Keratinocyte (primary cell): ENCODE data around the gene SHQ1. TPM values are rescaled to one million over a fixed set of nuclear protein-coding genes. Genes with fewer than 3 reads are reported as not detected.

Source experiments
- DNase-seq: peaks from one replicate; pipeline ENCODE4 v3.0.0-alpha.2; 2011; ENCODE audit warnings: low read depth, missing footprints, low spot score
- FAIRE-seq: peaks from 2 replicates; lab custom pipeline; 2011; peaks lifted over from hg19 to GRCh38; lab: Jason Lieb, UNC
- H2AFZ ChIP-seq: 2 replicates; pipeline ENCODE4 v1.6.0; 2012; ENCODE audit warnings: low read length, control low read depth, inconsistent platforms; ENCODE audit not compliant: control insufficient read depth
- H3K27ac ChIP-seq: 2 replicates; pipeline ENCODE4 v1.5.1; 2011; ENCODE audit warnings: low read length; ENCODE audit not compliant: control insufficient read depth, insufficient read depth
- H3K27me3 ChIP-seq: 3 replicates; pipeline ENCODE4 v1.6.0; 2011; ENCODE audit warnings: low read length; ENCODE audit not compliant: control insufficient read depth, insufficient read depth; ENCODE audit errors: extremely low read depth
- H3K36me3 ChIP-seq, 2 experiments: 2 replicates in 1 of 2; 3 replicates in 1 of 2; pipeline ENCODE4 v1.5.1; 2011; ENCODE audit warnings: low read length in 2 of 2, mild to moderate bottlenecking in 1 of 2; ENCODE audit not compliant: control insufficient read depth in 2 of 2, insufficient read depth in 2 of 2; ENCODE audit errors: extremely low read depth in 1 of 2
- H3K4me1 ChIP-seq: 3 replicates; pipeline ENCODE4 v1.5.1; 2011; ENCODE audit warnings: low read length; ENCODE audit not compliant: control insufficient read depth, insufficient read depth; ENCODE audit errors: extremely low read depth
- H3K4me2 ChIP-seq: 3 replicates; pipeline ENCODE4 v1.6.0; 2011; ENCODE audit warnings: low read depth, low read length; ENCODE audit not compliant: control insufficient read depth, insufficient read depth; ENCODE audit errors: extremely low read depth
- H3K4me3 ChIP-seq, 3 experiments: fragments of 200-600 bp in 1 of 3; sonication (generic) in 1 of 3; 2 replicates in 2 of 3; 3 replicates in 1 of 3; pipeline ENCODE4 v1.5.1; 2011 to 2016; ENCODE audit warnings: low read length in 3 of 3, mild to moderate bottlenecking in 3 of 3, control low read depth in 2 of 3, inconsistent platforms in 1 of 3, low read depth in 1 of 3, mixed read lengths in 1 of 3, mixed run types in 1 of 3, moderate library complexity in 1 of 3; ENCODE audit not compliant: control insufficient read depth in 2 of 3, insufficient read depth in 2 of 3; ENCODE audit errors: extremely low read depth in 1 of 3
- H3K79me2 ChIP-seq: 2 replicates; pipeline ENCODE4 v1.6.0; 2012; ENCODE audit warnings: low read length; ENCODE audit not compliant: control insufficient read depth, insufficient read depth
- H3K9ac ChIP-seq: 3 replicates; pipeline ENCODE4 v1.6.0; 2011; ENCODE audit warnings: low read length; ENCODE audit not compliant: control insufficient read depth, insufficient read depth; ENCODE audit errors: extremely low read depth
- H3K9me1 ChIP-seq: 3 replicates; pipeline ENCODE4 v1.6.0; 2011; ENCODE audit warnings: low read length; ENCODE audit not compliant: control insufficient read depth, insufficient read depth; ENCODE audit errors: extremely low read depth
- H3K9me3 ChIP-seq: 2 replicates; pipeline ENCODE4 v1.5.1; 2012; ENCODE audit warnings: low read depth, low read length; ENCODE audit not compliant: control insufficient read depth
- H4K20me1 ChIP-seq: 3 replicates; pipeline ENCODE4 v1.6.0; 2011; ENCODE audit warnings: low read length; ENCODE audit not compliant: control insufficient read depth, insufficient read depth; ENCODE audit errors: extremely low read depth
- EZH2 ChIP-seq: IDR thresholded peaks from one replicate; pipeline ENCODE4 v1.6.1; 2012; ENCODE audit warnings: inconsistent platforms, mild to moderate bottlenecking, low read length, moderate library complexity
- dilution Hi-C: fragments of 300-500 bp; cut with MboI; formaldehyde crosslinking; loops from one replicate; pipeline ENCODE4 v1.7.0; 2020; ENCODE audit warnings: low sequenced_read_pairs; ENCODE audit not compliant: extremely low pct_ligation_motif_present
- polyA plus RNA-seq, 5 experiments: library from polyadenylated mRNA; depleted of rRNA in 3 of 5; stranded (reverse) in 3 of 5; stranded (forward) in 1 of 5; unstranded in 1 of 5; fragments of >200 nt; gene quantifications; 1 replicate in 1 of 5; 2 replicates in 3 of 5; 3 replicates in 1 of 5; pipeline versions ENCODE4 v1.2.1 to v1.2.3, GENCODE V29; 2011 to 2012; ENCODE audit warnings: missing spikeins in 2 of 5, low read depth in 1 of 5, low replicate concordance in 1 of 5
- TF ChIP-seq, protein P1 (sequence below), 3 experiments: IDR thresholded peaks in 1 of 3; conservative IDR thresholded peaks in 1 of 3; optimal IDR thresholded peaks in 1 of 3; 2 replicates in 2 of 3; 3 replicates in 1 of 3; pipeline versions ENCODE3 to v1.5.1; 2011; ENCODE audit warnings: low read length in 3 of 3, mild to moderate bottlenecking in 3 of 3, moderate library complexity in 2 of 3, control low read depth in 1 of 3, inconsistent platforms in 1 of 3; ENCODE audit not compliant: insufficient read depth in 2 of 3; ENCODE audit errors: extremely low read depth in 1 of 3

The SHQ1 gene
- polyA plus RNA-seq, 1 donor (not counting 4 experiments of a cell fraction or from before 2014, with no cell fraction given): 17.7 TPM

DNA sequence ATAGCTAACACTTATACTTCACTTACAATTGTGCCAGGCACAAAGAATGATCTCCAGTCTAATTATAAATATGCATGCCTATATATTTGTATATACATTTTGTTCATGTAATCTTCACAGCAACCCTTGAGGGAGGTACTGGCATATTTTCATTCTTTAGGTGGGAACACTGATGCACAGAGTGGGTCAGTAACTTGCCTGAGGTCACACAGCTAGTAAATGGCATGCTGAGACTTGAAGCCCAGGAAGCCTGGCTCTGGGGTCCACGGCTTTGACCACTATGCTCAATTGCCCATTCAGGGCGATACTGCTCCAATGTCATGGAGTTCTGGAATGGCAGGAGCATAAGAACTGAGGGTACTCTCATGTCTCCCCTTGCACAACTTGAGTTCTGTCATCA is 139.8 kb downstream of the SHQ1 start:
- dilution Hi-C loops: no loop called here
- no peak for FAIRE-seq

DNA sequence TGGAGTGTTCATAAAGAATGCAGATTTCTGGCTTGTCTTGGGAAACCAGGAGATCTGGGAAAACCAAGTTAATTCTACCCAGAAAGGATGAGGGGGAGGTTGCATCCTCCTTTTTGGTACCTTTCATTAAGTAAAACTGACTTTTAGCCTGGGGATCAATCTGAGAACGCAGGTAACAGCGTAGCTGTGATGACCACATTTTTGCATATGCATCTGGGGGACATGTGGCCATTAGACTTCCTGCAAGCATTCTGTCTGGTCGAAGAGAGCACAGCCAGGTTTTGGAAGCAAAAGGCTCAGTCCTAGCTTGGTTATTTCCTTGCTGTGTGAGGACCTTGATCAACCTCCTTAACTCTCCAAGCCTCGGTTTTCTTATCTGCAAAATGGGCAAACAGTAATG is 145.2 kb downstream of the SHQ1 start:
- TF ChIP-seq, protein P1, sequence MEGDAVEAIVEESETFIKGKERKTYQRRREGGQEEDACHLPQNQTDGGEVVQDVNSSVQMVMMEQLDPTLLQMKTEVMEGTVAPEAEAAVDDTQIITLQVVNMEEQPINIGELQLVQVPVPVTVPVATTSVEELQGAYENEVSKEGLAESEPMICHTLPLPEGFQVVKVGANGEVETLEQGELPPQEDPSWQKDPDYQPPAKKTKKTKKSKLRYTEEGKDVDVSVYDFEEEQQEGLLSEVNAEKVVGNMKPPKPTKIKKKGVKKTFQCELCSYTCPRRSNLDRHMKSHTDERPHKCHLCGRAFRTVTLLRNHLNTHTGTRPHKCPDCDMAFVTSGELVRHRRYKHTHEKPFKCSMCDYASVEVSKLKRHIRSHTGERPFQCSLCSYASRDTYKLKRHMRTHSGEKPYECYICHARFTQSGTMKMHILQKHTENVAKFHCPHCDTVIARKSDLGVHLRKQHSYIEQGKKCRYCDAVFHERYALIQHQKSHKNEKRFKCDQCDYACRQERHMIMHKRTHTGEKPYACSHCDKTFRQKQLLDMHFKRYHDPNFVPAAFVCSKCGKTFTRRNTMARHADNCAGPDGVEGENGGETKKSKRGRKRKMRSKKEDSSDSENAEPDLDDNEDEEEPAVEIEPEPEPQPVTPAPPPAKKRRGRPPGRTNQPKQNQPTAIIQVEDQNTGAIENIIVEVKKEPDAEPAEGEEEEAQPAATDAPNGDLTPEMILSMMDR (optimal IDR thresholded peaks at IDR 0.05 in 1 of 3, IDR thresholded peaks at IDR 0.05 in 1 of 3, conservative IDR thresholded peaks at IDR 0.05 in 1 of 3; ENCODE audit: extremely low read depth in 1 of 3, insufficient read depth in 2 of 3, low read length in 3 of 3): no peak
- no peak for TF ChIP-seq EZH2
- no peaks in the 10 kb centered on the region for H3K9me3 ChIP-seq
- H3K27me3 ChIP-seq: peaks cover 3% of the 10 kb centered on the region
- no peaks in the 10 kb centered on the region for H3K79me2 ChIP-seq
- dilution Hi-C loops: no loop called here
- no peak overlapping the region for H3K9ac ChIP-seq
- no peak for DNase-seq
- H3K9me1 ChIP-seq: no peaks in the 10 kb centered on the region
- no peaks in the 10 kb centered on the region for H4K20me1 ChIP-seq
- no peaks in the 10 kb centered on the region for H3K4me1 ChIP-seq
- no peak overlapping the region for H3K4me3 ChIP-seq
- no peak for FAIRE-seq
- H3K27ac ChIP-seq: no peak overlapping the region
- no peaks in the 10 kb centered on the region for H3K36me3 ChIP-seq
- H2AFZ ChIP-seq: no peak overlapping the region
- no peak overlapping the region for H3K4me2 ChIP-seq

More for the DNA sequence above, 139.8 kb downstream of the SHQ1 start:
- Histone ChIP-seq H3K27me3 (no peaks in the 10 kb centered on the region), H3K4me1 (no peaks in the 10 kb centered on the region), H3K36me3 (no peaks in the 10 kb centered on the region), H3K27ac (no peak overlapping the region), H4K20me1 (no peaks in the 10 kb centered on the region), H3K9me1 (no peaks in the 10 kb centered on the region), H3K9ac (no peak overlapping the region), H3K79me2 (no peaks in the 10 kb centered on the region), H2AFZ (no peak overlapping the region), H3K4me3 (no peak overlapping the region), H3K9me3 (no peaks in the 10 kb centered on the region), H3K4me2 (no peak overlapping the region)
- TF ChIP-seq, protein P1 (optimal IDR thresholded peaks at IDR 0.05 in 1 of 3, IDR thresholded peaks at IDR 0.05 in 1 of 3, conservative IDR thresholded peaks at IDR 0.05 in 1 of 3; ENCODE audit: extremely low read depth in 1 of 3, insufficient read depth in 2 of 3, low read length in 3 of 3): no peak
- no peak for TF ChIP-seq EZH2
- no peak for DNase-seq
